ENCODE data around the gene LPIN2.
"Not testable (repeated sequence)": the region's sequence is repeated elsewhere in the genome, so short reads cannot be mapped to it uniquely, and the experiment has no call there.

Gene LPIN2

GRCh38 chr18:3025544-3025943 lies 12.6 kb upstream of the LPIN2 start:
- Histone ChIP-seq H3K27me3 (ENCODE audit: control insufficient read depth, insufficient read depth, low read length) (no peaks in the 10 kb centered on the region), H3K36me3 (ENCODE audit: control insufficient read depth, insufficient read depth, low read length) (no peaks in the 10 kb centered on the region), H3K9me3 (ENCODE audit: control insufficient read depth, insufficient read depth, low read length) (no peaks in the 10 kb centered on the region), H3K4me3 (ENCODE audit: low read depth, low read length) (no peak overlapping the region), H3K27ac (ENCODE audit: low read depth, low read length) (no peak overlapping the region), H3K9ac (ENCODE audit: low read depth, low read length) (no peak overlapping the region), H3K4me1 (ENCODE audit: control insufficient read depth, insufficient read depth, low read length) (0 out of 2 replicates have a peak, but pooled peaks cover 12% of the 10 kb centered on the region)

- H3K9me3 ChIP-seq (ENCODE audit: control insufficient read depth, insufficient read depth, low read length); H3K36me3 ChIP-seq (ENCODE audit: control insufficient read depth, insufficient read depth, low read length); H3K4me3 ChIP-seq (ENCODE audit: low read depth, low read length); H3K4me1 ChIP-seq (ENCODE audit: control insufficient read depth, insufficient read depth, low read length); H3K27ac ChIP-seq (ENCODE audit: low read depth, low read length); H3K27me3 ChIP-seq (ENCODE audit: control insufficient read depth, insufficient read depth, low read length); H3K9ac ChIP-seq (ENCODE audit: low read depth, low read length): not testable (repeated sequence)
Measured at GRCh38 chr18:3023603-3024002, 10.7 kb upstream of the LPIN2 start.

GRCh38 chr18:3016585-3017297 lies 3.8 kb upstream of the LPIN2 start:
- Histone ChIP-seq H3K4me3 (ENCODE audit: low read depth, low read length) (no peak overlapping the region), H3K27ac (ENCODE audit: low read depth, low read length) (no peak overlapping the region), H3K9me3 (ENCODE audit: control insufficient read depth, insufficient read depth, low read length) (no peaks in the 10 kb centered on the region), H3K4me1 (ENCODE audit: control insufficient read depth, insufficient read depth, low read length) (peaks cover 4% of the 10 kb centered on the region), H3K36me3 (ENCODE audit: control insufficient read depth, insufficient read depth, low read length) (no peaks in the 10 kb centered on the region), H3K9ac (ENCODE audit: low read depth, low read length) (no peak overlapping the region), H3K27me3 (ENCODE audit: control insufficient read depth, insufficient read depth, low read length) (no peaks in the 10 kb centered on the region)

GRCh38 chr18:3015851-3016250 lies 2.9 kb upstream of the LPIN2 start:
- Histone ChIP-seq H3K36me3 (ENCODE audit: control insufficient read depth, insufficient read depth, low read length) (0 out of 2 replicates have a peak, but pooled peaks cover 1% of the 10 kb centered on the region), H3K27ac (ENCODE audit: low read depth, low read length) (no peak overlapping the region), H3K27me3 (ENCODE audit: control insufficient read depth, insufficient read depth, low read length) (no peaks in the 10 kb centered on the region), H3K9me3 (ENCODE audit: control insufficient read depth, insufficient read depth, low read length) (no peaks in the 10 kb centered on the region), H3K9ac (ENCODE audit: low read depth, low read length) (no peak overlapping the region), H3K4me3 (ENCODE audit: low read depth, low read length) (no peak overlapping the region), H3K4me1 (ENCODE audit: control insufficient read depth, insufficient read depth, low read length) (peaks cover 7% of the 10 kb centered on the region)

- Histone ChIP-seq H3K9me3 (ENCODE audit: control insufficient read depth, insufficient read depth, low read length) (no peaks in the 10 kb centered on the region), H3K36me3 (ENCODE audit: control insufficient read depth, insufficient read depth, low read length) (peaks cover 7% of the 10 kb centered on the region), H3K9ac (ENCODE audit: low read depth, low read length) (no peak overlapping the region), H3K4me3 (ENCODE audit: low read depth, low read length) (no peak overlapping the region), H3K27me3 (ENCODE audit: control insufficient read depth, insufficient read depth, low read length) (no peaks in the 10 kb centered on the region), H3K27ac (ENCODE audit: low read depth, low read length) (no peak overlapping the region), H3K4me1 (ENCODE audit: control insufficient read depth, insufficient read depth, low read length) (peaks cover 7% of the 10 kb centered on the region)
Measured at GRCh38 chr18:3015204-3015592, 2.3 kb upstream of the LPIN2 start.

- Histone ChIP-seq H3K36me3 (ENCODE audit: control insufficient read depth, insufficient read depth, low read length) (peaks cover 13% of the 10 kb centered on the region), H3K9me3 (ENCODE audit: control insufficient read depth, insufficient read depth, low read length) (no peaks in the 10 kb centered on the region), H3K27me3 (ENCODE audit: control insufficient read depth, insufficient read depth, low read length) (no peaks in the 10 kb centered on the region), H3K4me1 (ENCODE audit: control insufficient read depth, insufficient read depth, low read length) (peaks cover 7% of the 10 kb centered on the region), H3K27ac (ENCODE audit: low read depth, low read length) (no peak overlapping the region), H3K9ac (ENCODE audit: low read depth, low read length) (no peak overlapping the region), H3K4me3 (ENCODE audit: low read depth, low read length) (no peak overlapping the region)
Measured at GRCh38 chr18:3014503-3015203, 1.7 kb upstream of the LPIN2 start.

- H3K27me3 ChIP-seq (ENCODE audit: control insufficient read depth, insufficient read depth, low read length): no peaks in the 10 kb centered on the region
- H3K9ac ChIP-seq (ENCODE audit: low read depth, low read length): peak overlapping the region; percentile 72
- peaks cover 7% of the 10 kb centered on the region for H3K4me1 ChIP-seq (ENCODE audit: control insufficient read depth, insufficient read depth, low read length)
- no peaks in the 10 kb centered on the region for H3K9me3 ChIP-seq (ENCODE audit: control insufficient read depth, insufficient read depth, low read length)
- H3K4me3 ChIP-seq (ENCODE audit: low read depth, low read length): peak overlapping the region; percentile 89
- H3K27ac ChIP-seq (ENCODE audit: low read depth, low read length): peak overlapping the region; percentile 91
- peaks cover 17% of the 10 kb centered on the region for H3K36me3 ChIP-seq (ENCODE audit: control insufficient read depth, insufficient read depth, low read length)
Measured at GRCh38 chr18:3012136-3013023, 564 bp downstream of the LPIN2 start.

- H3K27ac ChIP-seq (ENCODE audit: low read depth, low read length): no peak overlapping the region
Measured at GRCh38 chr18:3010086-3010485, 2.9 kb downstream of the LPIN2 start.

GRCh38 chr18:3008541-3008940 lies 4.4 kb downstream of the LPIN2 start:
- no peak overlapping the region for H3K27ac ChIP-seq (ENCODE audit: low read depth, low read length)
- peaks cover 7% of the 10 kb centered on the region for H3K4me1 ChIP-seq (ENCODE audit: control insufficient read depth, insufficient read depth, low read length)
- H3K9ac ChIP-seq (ENCODE audit: low read depth, low read length): no peak overlapping the region
- H3K36me3 ChIP-seq (ENCODE audit: control insufficient read depth, insufficient read depth, low read length): peaks cover 20% of the 10 kb centered on the region
- H3K27me3 ChIP-seq (ENCODE audit: control insufficient read depth, insufficient read depth, low read length): no peaks in the 10 kb centered on the region
- H3K4me3 ChIP-seq (ENCODE audit: low read depth, low read length): no peak overlapping the region
- H3K9me3 ChIP-seq (ENCODE audit: control insufficient read depth, insufficient read depth, low read length): peaks cover 9% of the 10 kb centered on the region; the same call in 1 of the 2 replicates

More at GRCh38 chr18:3010086-3010485, 2.9 kb downstream of the LPIN2 start:
- Histone ChIP-seq H3K36me3 (ENCODE audit: control insufficient read depth, insufficient read depth, low read length) (peaks cover 17% of the 10 kb centered on the region), H3K9ac (ENCODE audit: low read depth, low read length) (no peak overlapping the region), H3K27me3 (ENCODE audit: control insufficient read depth, insufficient read depth, low read length) (no peaks in the 10 kb centered on the region), H3K4me3 (ENCODE audit: low read depth, low read length) (no peak overlapping the region), H3K9me3 (ENCODE audit: control insufficient read depth, insufficient read depth, low read length) (no peaks in the 10 kb centered on the region), H3K4me1 (ENCODE audit: control insufficient read depth, insufficient read depth, low read length) (peaks cover 7% of the 10 kb centered on the region)

GRCh38 chr18:3007491-3007890 lies 5.5 kb downstream of the LPIN2 start:
- no peak overlapping the region for H3K9ac ChIP-seq (ENCODE audit: low read depth, low read length)
- no peak overlapping the region for H3K27ac ChIP-seq (ENCODE audit: low read depth, low read length)
- H3K4me1 ChIP-seq (ENCODE audit: control insufficient read depth, insufficient read depth, low read length): peaks cover 9% of the 10 kb centered on the region
- H3K9me3 ChIP-seq (ENCODE audit: control insufficient read depth, insufficient read depth, low read length): peaks cover 9% of the 10 kb centered on the region; the same call in 1 of the 2 replicates
- H3K27me3 ChIP-seq (ENCODE audit: control insufficient read depth, insufficient read depth, low read length): no peaks in the 10 kb centered on the region
- peaks cover 23% of the 10 kb centered on the region for H3K36me3 ChIP-seq (ENCODE audit: control insufficient read depth, insufficient read depth, low read length)
- no peak overlapping the region for H3K4me3 ChIP-seq (ENCODE audit: low read depth, low read length)

Measured in HUES48 (cell line).